Body of pancreas (tissue), 4 donors: ENCODE data around the gene TSHR.

Experiments
- POLR2A ChIP-seq, 3 donors: fragments of 450-650 bp; IDR thresholded peaks; one replicate each; pipeline ENCODE4 v1.6.1; 2016; ENCODE audit warnings: antibody characterized with exemption in 3 of 3, mild to moderate bottlenecking in 2 of 3
- TF ChIP-seq, protein P1 (sequence below), 7 experiments: fragments of 450-650 bp in 4 of 7; fragments of 200-600 bp in 3 of 7; sonication (generic) in 3 of 7; IDR thresholded peaks; one replicate each; pipeline ENCODE4 v1.5.1; 2016 to 2019; ENCODE audit warnings: antibody characterized with exemption in 7 of 7

DNA sequence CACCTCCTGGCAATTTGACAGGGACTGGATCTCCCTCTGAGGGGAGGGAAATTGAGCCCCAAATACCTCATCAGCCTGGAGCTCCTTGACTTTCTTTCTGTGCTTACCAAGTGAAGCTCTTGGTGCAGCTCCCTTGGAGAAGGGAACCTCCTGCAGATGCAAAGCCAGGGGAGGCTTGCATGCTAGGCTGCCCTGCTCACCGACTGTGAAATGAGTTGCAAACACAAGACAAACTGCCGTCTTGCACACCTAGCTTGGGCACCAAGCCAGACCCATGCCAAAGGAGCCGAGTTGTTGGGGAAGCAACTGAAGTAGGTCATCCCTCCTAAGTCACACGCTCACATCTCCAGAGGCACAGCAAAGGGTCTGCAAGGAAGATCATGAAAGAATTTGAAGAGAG is 170.1 kb downstream of the TSHR start:
- no peak for TF ChIP-seq POLR2A (IDR thresholded peaks at IDR 0.05)
- TF ChIP-seq, protein P1, sequence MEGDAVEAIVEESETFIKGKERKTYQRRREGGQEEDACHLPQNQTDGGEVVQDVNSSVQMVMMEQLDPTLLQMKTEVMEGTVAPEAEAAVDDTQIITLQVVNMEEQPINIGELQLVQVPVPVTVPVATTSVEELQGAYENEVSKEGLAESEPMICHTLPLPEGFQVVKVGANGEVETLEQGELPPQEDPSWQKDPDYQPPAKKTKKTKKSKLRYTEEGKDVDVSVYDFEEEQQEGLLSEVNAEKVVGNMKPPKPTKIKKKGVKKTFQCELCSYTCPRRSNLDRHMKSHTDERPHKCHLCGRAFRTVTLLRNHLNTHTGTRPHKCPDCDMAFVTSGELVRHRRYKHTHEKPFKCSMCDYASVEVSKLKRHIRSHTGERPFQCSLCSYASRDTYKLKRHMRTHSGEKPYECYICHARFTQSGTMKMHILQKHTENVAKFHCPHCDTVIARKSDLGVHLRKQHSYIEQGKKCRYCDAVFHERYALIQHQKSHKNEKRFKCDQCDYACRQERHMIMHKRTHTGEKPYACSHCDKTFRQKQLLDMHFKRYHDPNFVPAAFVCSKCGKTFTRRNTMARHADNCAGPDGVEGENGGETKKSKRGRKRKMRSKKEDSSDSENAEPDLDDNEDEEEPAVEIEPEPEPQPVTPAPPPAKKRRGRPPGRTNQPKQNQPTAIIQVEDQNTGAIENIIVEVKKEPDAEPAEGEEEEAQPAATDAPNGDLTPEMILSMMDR (IDR thresholded peaks at IDR 0.05) = no peak
